H9 (cell line): ENCODE data around the gene TMEM100. TPM values are rescaled to one million over a fixed set of nuclear protein-coding genes. Genes with fewer than 3 reads are reported as not detected.

Source experiments
- DNase-seq: peaks from one replicate; pipeline ENCODE4 v3.0.0-alpha.2; 2017
- H2AFZ ChIP-seq: one replicate; pipeline ENCODE4 v1.6.1; 2013; ENCODE audit warnings: mild to moderate bottlenecking, low read length, control low read depth, moderate library complexity
- H2AK5ac ChIP-seq: 2 replicates; pipeline ENCODE4 v1.6.1; 2013; ENCODE audit warnings: low read length, control low read depth, mixed read lengths; ENCODE audit not compliant: insufficient read length
- H2BK120ac ChIP-seq: one replicate; pipeline ENCODE4 v1.6.1; 2013; ENCODE audit warnings: low read depth, mild to moderate bottlenecking, low read length, control low read depth, inconsistent platforms; ENCODE audit not compliant: poor library complexity, severe bottlenecking
- H2BK12ac ChIP-seq: 2 replicates; pipeline ENCODE4 v1.6.1; 2013; ENCODE audit warnings: low read length, control low read depth, mixed read lengths, low read depth; ENCODE audit not compliant: insufficient read length
- H2BK15ac ChIP-seq: 2 replicates; pipeline ENCODE4 v1.6.1; 2013; ENCODE audit warnings: low read depth, low read length, control low read depth
- H2BK20ac ChIP-seq: one replicate; pipeline ENCODE4 v1.6.1; 2013; ENCODE audit warnings: low read depth, mild to moderate bottlenecking, low read length, control low read depth, inconsistent platforms; ENCODE audit not compliant: poor library complexity, severe bottlenecking
- H2BK5ac ChIP-seq: 2 replicates; pipeline ENCODE4 v1.6.1; 2013; ENCODE audit warnings: low read length, control low read depth, mixed read lengths; ENCODE audit not compliant: insufficient read length
- H3K14ac ChIP-seq: 2 replicates; pipeline ENCODE4 v1.6.1; 2013; ENCODE audit warnings: low read length, control low read depth; ENCODE audit not compliant: insufficient read depth
- H3K18ac ChIP-seq: 2 replicates; pipeline ENCODE4 v1.6.1; 2013; ENCODE audit warnings: low read depth, mild to moderate bottlenecking, mixed read lengths, low read length, control low read depth; ENCODE audit not compliant: insufficient read length
- H3K23ac ChIP-seq: 2 replicates; pipeline ENCODE4 v1.6.1; 2013; ENCODE audit warnings: low read length, control low read depth, mixed read lengths, low read depth; ENCODE audit not compliant: insufficient read length
- H3K23me2 ChIP-seq: 2 replicates; pipeline ENCODE4 v1.6.1; 2013; ENCODE audit warnings: low read depth, mild to moderate bottlenecking, mixed read lengths, low read length, control low read depth; ENCODE audit not compliant: insufficient read length, poor library complexity, severe bottlenecking
- H3K27ac ChIP-seq: 2 replicates; pipeline ENCODE4 v1.5.1; 2013; ENCODE audit warnings: low read length, control low read depth, mixed read lengths, low read depth; ENCODE audit not compliant: insufficient read length
- H3K27me3 ChIP-seq: 2 replicates; pipeline ENCODE4 v1.6.1; 2013; ENCODE audit warnings: low read length, control low read depth, inconsistent platforms; ENCODE audit not compliant: insufficient read depth
- H3K4ac ChIP-seq: 2 replicates; pipeline ENCODE4 v1.6.1; 2013; ENCODE audit warnings: low read depth, mild to moderate bottlenecking, control low read depth, inconsistent platforms, low read length, moderate library complexity
- H3K4me1 ChIP-seq: 2 replicates; pipeline ENCODE4 v1.6.1; 2013; ENCODE audit warnings: low read length, control low read depth, inconsistent platforms; ENCODE audit not compliant: insufficient read depth
- H3K4me2 ChIP-seq: 2 replicates; pipeline ENCODE4 v1.6.1; 2013; ENCODE audit warnings: low read length, control low read depth, mixed read lengths; ENCODE audit not compliant: insufficient read length, insufficient read depth
- H3K56ac ChIP-seq: 2 replicates; pipeline ENCODE4 v1.6.1; 2013; ENCODE audit warnings: low read depth, mild to moderate bottlenecking, mixed read lengths, low read length, control low read depth; ENCODE audit not compliant: insufficient read length
- H3K79me1 ChIP-seq: 2 replicates; pipeline ENCODE4 v1.6.1; 2013; ENCODE audit warnings: low read depth, mild to moderate bottlenecking, moderate library complexity, low read length, control low read depth, inconsistent platforms; ENCODE audit not compliant: insufficient read depth, poor library complexity, severe bottlenecking
- H3K79me2 ChIP-seq: 2 replicates; pipeline ENCODE4 v1.6.1; 2013; ENCODE audit warnings: low read length, control low read depth, inconsistent platforms; ENCODE audit not compliant: insufficient read depth
- H3K9ac ChIP-seq: 2 replicates; pipeline ENCODE4 v1.6.1; 2013; ENCODE audit warnings: low read length, control low read depth, mixed read lengths; ENCODE audit not compliant: insufficient read length; ENCODE audit errors: extremely low read depth
- H3K9me3 ChIP-seq: one replicate; pipeline ENCODE4 v1.6.1; 2013; ENCODE audit warnings: low read depth, low read length, inconsistent platforms; ENCODE audit not compliant: control insufficient read depth
- H3T11ph ChIP-seq: one replicate; pipeline ENCODE4 v1.6.1; 2013; ENCODE audit warnings: mild to moderate bottlenecking, low read length, control low read depth, inconsistent platforms
- H4K20me1 ChIP-seq: one replicate; pipeline ENCODE4 v1.6.1; 2013; ENCODE audit not compliant: control insufficient read depth, insufficient read length, insufficient read depth
- H4K5ac ChIP-seq: 2 replicates; pipeline ENCODE4 v1.6.1; 2013; ENCODE audit warnings: low read depth, mild to moderate bottlenecking, mixed read lengths, low read length, control low read depth; ENCODE audit not compliant: insufficient read length
- H4K8ac ChIP-seq: replicated peaks from 2 replicates; pipeline ENCODE4 v1.6.1; 2013; ENCODE audit warnings: low read length, control low read depth, mixed read lengths, low read depth; ENCODE audit not compliant: insufficient read length
- H4K91ac ChIP-seq: 2 replicates; pipeline ENCODE4 v1.6.1; 2013; ENCODE audit warnings: low read depth, mild to moderate bottlenecking, moderate library complexity, mixed read lengths, low read length, control low read depth; ENCODE audit not compliant: insufficient read length
- H3K27ac Mint-ChIP-seq, 3 experiments: 2 replicates in 2 of 3; 3 replicates in 1 of 3; pipeline ENCODE4 v1.8.0; 2020 to 2021; ENCODE audit warnings: mixed read lengths in 3 of 3, mild to moderate bottlenecking in 1 of 3, moderate library complexity in 1 of 3
- H3K27me3 Mint-ChIP-seq: 2 replicates; pipeline ENCODE4 v1.8.0; 2021; ENCODE audit warnings: low read depth, mild to moderate bottlenecking, moderate library complexity, mixed read lengths
- H3K36me3 Mint-ChIP-seq, 3 experiments: 2 replicates in 2 of 3; 3 replicates in 1 of 3; pipeline ENCODE4 v1.8.0; 2020 to 2021; ENCODE audit warnings: low read depth in 3 of 3, mixed read lengths in 3 of 3; ENCODE audit not compliant: insufficient read depth in 1 of 3
- H3K4me1 Mint-ChIP-seq, 2 experiments: 2 replicates each; pipeline ENCODE4 v1.8.0; 2020; ENCODE audit warnings: mixed read lengths in 2 of 2
- H3K4me3 Mint-ChIP-seq, 2 experiments: 2 replicates in 1 of 2; 3 replicates in 1 of 2; pipeline ENCODE4 v1.8.0; 2020 to 2021; ENCODE audit warnings: mild to moderate bottlenecking in 2 of 2, mixed read lengths in 2 of 2, moderate library complexity in 1 of 2
- H3K9me3 Mint-ChIP-seq, 2 experiments: 2 replicates in 1 of 2; 3 replicates in 1 of 2; pipeline ENCODE4 v1.8.0; 2020; ENCODE audit warnings: mild to moderate bottlenecking in 2 of 2, mixed read lengths in 2 of 2, moderate library complexity in 1 of 2
- WGBS: extraction: QIAGEN DNeasy Blood & Tissue Kit; methylation state at CpG from one replicate; pipeline ENCODE4 v1.1.7; 2013; ENCODE audit warnings: missing lambda C conversion rate, low lambda C conversion rate, mixed read lengths; ENCODE audit not compliant: insufficient read length; ENCODE audit errors: extremely low coverage; 5-methylcytosine and 5-hydroxymethylcytosine counted together
- total RNA-seq: library from RNA; stranded (reverse); gene quantifications from 2 replicates; pipeline ENCODE4 v1.2.1, GENCODE V29; 2021
- TF ChIP-seq, protein P1 (sequence below): fragments of 200-600 bp; sonication (generic); conservative IDR thresholded peaks from 3 replicates; pipeline ENCODE4 v1.8.0; 2021; ENCODE audit warnings: antibody characterized with exemption, mild to moderate bottlenecking

The TMEM100 gene
- total RNA-seq, 1 experiment from 2014 or later: 0.17 TPM

DNA sequence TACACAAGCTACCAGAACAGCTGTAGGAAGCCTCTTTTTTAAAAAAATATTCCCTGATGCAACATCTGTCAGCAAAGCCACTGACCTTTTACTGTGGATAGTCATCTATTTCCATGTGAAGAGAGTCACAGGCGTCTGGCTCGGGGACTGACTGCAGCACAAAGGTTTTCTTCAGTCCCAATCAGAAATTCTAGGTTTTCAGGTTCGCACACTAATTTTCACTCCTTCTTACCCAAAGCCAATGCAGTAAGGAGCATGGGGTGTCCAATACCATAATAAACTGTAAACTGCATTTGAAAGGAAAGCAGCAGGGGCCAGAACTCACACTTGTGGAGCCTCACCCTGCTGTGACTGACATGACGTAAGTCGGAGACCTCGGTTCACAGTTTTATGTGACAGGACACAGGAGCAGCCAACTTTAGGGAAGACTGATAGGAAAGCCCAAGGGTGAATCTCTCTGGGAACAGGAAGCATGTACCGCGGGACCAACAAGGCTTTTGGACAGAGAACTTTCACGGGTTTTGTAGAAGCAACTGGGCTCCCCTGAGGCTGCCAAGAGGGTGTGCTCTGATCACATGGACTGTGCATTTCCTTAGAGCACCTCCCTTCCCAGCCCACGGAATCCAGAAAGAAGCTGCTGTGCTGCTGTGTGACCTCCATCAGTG lies 9.1 kb upstream of the TMEM100 start:
- Histone ChIP-seq H2BK20ac (no peak overlapping the region), H2BK12ac (no peak overlapping the region), H3K79me1 (no peaks in the 10 kb centered on the region), H4K20me1 (no peaks in the 10 kb centered on the region), H2BK120ac (no peak overlapping the region), H2AK5ac (no peak overlapping the region), H2BK15ac (no peak overlapping the region), H3K18ac (no peak overlapping the region), H4K5ac (no peak overlapping the region), H3K56ac (no peak overlapping the region), H2BK5ac (no peak overlapping the region), H3K4me1 (peaks cover 8% of the 10 kb centered on the region; the same call in 1 of the 2 replicates), H3K4me2 (peak overlapping the region; percentile 32), H3K14ac (peak overlapping the region; percentile 66; the same call in 1 of the 2 replicates), H3T11ph (no peak overlapping the region), H4K8ac (no peak overlapping the region), H2AFZ (peak overlapping the region; percentile 90), H3K4ac (no peak overlapping the region), H3K9ac (no peak overlapping the region), H3K9me3 (no peaks in the 10 kb centered on the region), H3K23me2 (no peaks in the 10 kb centered on the region), H4K91ac (no peak overlapping the region), H3K23ac (no peak overlapping the region), H3K79me2 (no peaks in the 10 kb centered on the region), H3K27me3 (0 out of 2 replicates have a peak, but pooled peaks cover 3% of the 10 kb centered on the region), H3K27ac (no peak overlapping the region)
- DNase-seq: peak; percentile 38
- no peaks in the 10 kb centered on the region for H3K36me3 Mint-ChIP-seq
- H3K4me3 Mint-ChIP-seq: peak overlapping the region; percentile 6 to 41; a peak in 2 of 5 replicates
- H3K27ac Mint-ChIP-seq: peak overlapping the region in 2 of 3 experiments; percentile 63; a peak in 2 of 7 replicates
- peaks cover 43 to 62% of the 10 kb centered on the region in 2 experiments for H3K4me1 Mint-ChIP-seq
- H3K9me3 Mint-ChIP-seq: no peaks in the 10 kb centered on the region
- WGBS: no CpG with 5 or more reads among the region's 10 CpGs
- TF ChIP-seq, protein P1, sequence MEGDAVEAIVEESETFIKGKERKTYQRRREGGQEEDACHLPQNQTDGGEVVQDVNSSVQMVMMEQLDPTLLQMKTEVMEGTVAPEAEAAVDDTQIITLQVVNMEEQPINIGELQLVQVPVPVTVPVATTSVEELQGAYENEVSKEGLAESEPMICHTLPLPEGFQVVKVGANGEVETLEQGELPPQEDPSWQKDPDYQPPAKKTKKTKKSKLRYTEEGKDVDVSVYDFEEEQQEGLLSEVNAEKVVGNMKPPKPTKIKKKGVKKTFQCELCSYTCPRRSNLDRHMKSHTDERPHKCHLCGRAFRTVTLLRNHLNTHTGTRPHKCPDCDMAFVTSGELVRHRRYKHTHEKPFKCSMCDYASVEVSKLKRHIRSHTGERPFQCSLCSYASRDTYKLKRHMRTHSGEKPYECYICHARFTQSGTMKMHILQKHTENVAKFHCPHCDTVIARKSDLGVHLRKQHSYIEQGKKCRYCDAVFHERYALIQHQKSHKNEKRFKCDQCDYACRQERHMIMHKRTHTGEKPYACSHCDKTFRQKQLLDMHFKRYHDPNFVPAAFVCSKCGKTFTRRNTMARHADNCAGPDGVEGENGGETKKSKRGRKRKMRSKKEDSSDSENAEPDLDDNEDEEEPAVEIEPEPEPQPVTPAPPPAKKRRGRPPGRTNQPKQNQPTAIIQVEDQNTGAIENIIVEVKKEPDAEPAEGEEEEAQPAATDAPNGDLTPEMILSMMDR: no peak
- H3K27me3 Mint-ChIP-seq: no peaks in the 10 kb centered on the region
